Gastrocnemius medialis (tissue), 4 donors: ENCODE measurements around the gene OCRL.

Source experiments
- CTCF ChIP-seq, 5 experiments: fragments of 450-650 bp in 3 of 5; fragments of 200-600 bp in 2 of 5; sonication (generic) in 2 of 5; IDR thresholded peaks in 4 of 5; conservative IDR thresholded peaks in 1 of 5; 1 replicate in 4 of 5; 2 replicates in 1 of 5; pipeline ENCODE4 v1.5.1; 2016 to 2019; ENCODE audit warnings: antibody characterized with exemption in 5 of 5, mild to moderate bottlenecking in 3 of 5, moderate library complexity in 3 of 5
- POLR2A ChIP-seq, 2 donors: fragments of 450-650 bp; IDR thresholded peaks; one replicate each; pipeline ENCODE4 v1.6.1; 2017; ENCODE audit warnings: antibody characterized with exemption in 2 of 2, mild to moderate bottlenecking in 2 of 2, moderate library complexity in 2 of 2

- no peak for TF ChIP-seq CTCF (IDR thresholded peaks at IDR 0.05 in 4 of 5, conservative IDR thresholded peaks at IDR 0.05 in 1 of 5)
- TF ChIP-seq POLR2A (IDR thresholded peaks at IDR 0.05), result no peak
Measured at GRCh38 chrX:129568349-129568748, 28.3 kb downstream of the OCRL start.
